Activated CD4-positive, alpha-beta T cell treated with anti-CD3 and anti-CD28 coated beads for 36 hours (primary cell): Measurements from ENCODE around the gene SFXN2. TPM values are rescaled to one million over a fixed set of nuclear protein-coding genes. Genes with fewer than 3 reads are reported as not detected.

Source experiments
- ATAC-seq: fragments of 200-7000 bp; cut with Tn5 transposase; one replicate; pipeline ENCODE4 v1.10.0; 2021; ENCODE audit warnings: mild to moderate bottlenecking, moderate library complexity
- CTCF ChIA-PET: fragments of 350-600 bp; sonication (Branson Sonifier 250); formaldehyde crosslinking; loops from one replicate; lab custom pipeline; 2021; ENCODE audit warnings: antibody characterized with exemption; lab: Charles Lee
- POLR2A ChIA-PET: fragments of 350-600 bp; sonication (Branson Sonifier 250); formaldehyde crosslinking; loops from one replicate; lab custom pipeline; 2021; ENCODE audit warnings: antibody characterized with exemption, inconsistent platforms; lab: Charles Lee
- DNase-seq: peaks from one replicate; pipeline ENCODE4 v3.0.0-alpha.2; 2020
- H3K27ac Mint-ChIP-seq: one replicate; pipeline ENCODE4 v1.8.0; 2021; ENCODE audit warnings: mixed read lengths
- H3K27me3 Mint-ChIP-seq: one replicate; pipeline ENCODE4 v1.8.0; 2021; ENCODE audit warnings: mixed read lengths
- H3K36me3 Mint-ChIP-seq: one replicate; pipeline ENCODE4 v1.8.0; 2021; ENCODE audit warnings: low read depth, mixed read lengths
- H3K4me1 Mint-ChIP-seq: one replicate; pipeline ENCODE4 v1.8.0; 2021; ENCODE audit warnings: mixed read lengths
- H3K4me3 Mint-ChIP-seq: one replicate; pipeline ENCODE4 v1.8.0; 2021; ENCODE audit warnings: mild to moderate bottlenecking, moderate library complexity, mixed read lengths
- H3K9me3 Mint-ChIP-seq: one replicate; pipeline ENCODE4 v1.8.0; 2021; ENCODE audit warnings: low read depth, mixed read lengths
- intact Hi-C, 2 experiments: fragments of 100-400 bp; cut with DNase I in 1 of 2; cut with micrococcal nuclease in 1 of 2; formaldehyde crosslinking; loops; one replicate each; pipeline versions ENCODE4 v1.14.2 to v1.15.1; 2022 to 2024; cut with DNase I, micrococcal nuclease
- total RNA-seq, 2 experiments: library from RNA; stranded (reverse); gene quantifications; one replicate each; pipeline ENCODE4 v1.2.3, GENCODE V29; 2021

Gene SFXN2
- total RNA-seq, 2 experiments from 2014 or later, result 18.2 to 20.7 TPM

- intact Hi-C loops, result no loop called here
- DNase-seq (no peak), ATAC-seq (no peak)
- ChIA-PET POLR2A (interaction anchor here (0.7 kb wide), 1 partner anchor 404 kb away, joined by 3 read pairs; no protein-coding TSS in a partner anchor), CTCF (interaction anchor here (1.4 to 3.3 kb wide), 3 partner anchors 10 to 16 kb away, joined by 3 to 18 read pairs (median 3); no protein-coding TSS in a partner anchor)
- Mint-ChIP-seq H3K9me3 (no peaks in the 10 kb centered on the region), H3K27ac (no peak overlapping the region), H3K4me1 (peaks cover 41% of the 10 kb centered on the region), H3K4me3 (no peak overlapping the region), H3K27me3 (no peaks in the 10 kb centered on the region), H3K36me3 (peaks cover 24% of the 10 kb centered on the region)
These were observed 50.2 kb downstream of the SFXN2 start for GRCh38 chr10:102764470-102765161.

DNA sequence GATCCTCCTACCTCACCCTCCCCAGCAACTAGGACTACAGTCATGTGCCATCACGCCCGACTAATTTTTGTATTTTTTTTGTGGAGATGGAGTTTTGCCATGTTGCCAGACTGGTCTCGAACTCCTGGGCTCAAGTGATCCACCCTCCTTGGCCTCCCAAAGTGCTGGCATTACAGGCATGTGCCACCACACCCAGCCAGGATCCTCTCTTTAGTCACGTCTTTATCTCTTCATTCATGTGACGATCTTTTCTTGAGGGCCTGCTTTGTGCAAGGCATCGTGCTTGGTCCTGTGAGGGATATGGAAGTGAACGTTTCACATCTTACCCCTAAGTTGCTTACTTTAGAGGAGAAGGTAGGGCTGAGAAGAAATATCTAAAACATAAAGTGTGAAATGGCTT lies 50.9 kb downstream of the SFXN2 start:
- no peak for DNase-seq
- ChIA-PET POLR2A (no interaction called here), CTCF (interaction anchor here (3.3 kb wide), 1 partner anchor 11 kb away, joined by 18 read pairs; no protein-coding TSS in a partner anchor)
- Mint-ChIP-seq H3K27ac (no peak overlapping the region), H3K9me3 (no peaks in the 10 kb centered on the region), H3K4me3 (no peak overlapping the region), H3K36me3 (peaks cover 18% of the 10 kb centered on the region), H3K27me3 (no peaks in the 10 kb centered on the region), H3K4me1 (peaks cover 48% of the 10 kb centered on the region)
- ATAC-seq, result no peak
- intact Hi-C loops, result no loop called here

DNA sequence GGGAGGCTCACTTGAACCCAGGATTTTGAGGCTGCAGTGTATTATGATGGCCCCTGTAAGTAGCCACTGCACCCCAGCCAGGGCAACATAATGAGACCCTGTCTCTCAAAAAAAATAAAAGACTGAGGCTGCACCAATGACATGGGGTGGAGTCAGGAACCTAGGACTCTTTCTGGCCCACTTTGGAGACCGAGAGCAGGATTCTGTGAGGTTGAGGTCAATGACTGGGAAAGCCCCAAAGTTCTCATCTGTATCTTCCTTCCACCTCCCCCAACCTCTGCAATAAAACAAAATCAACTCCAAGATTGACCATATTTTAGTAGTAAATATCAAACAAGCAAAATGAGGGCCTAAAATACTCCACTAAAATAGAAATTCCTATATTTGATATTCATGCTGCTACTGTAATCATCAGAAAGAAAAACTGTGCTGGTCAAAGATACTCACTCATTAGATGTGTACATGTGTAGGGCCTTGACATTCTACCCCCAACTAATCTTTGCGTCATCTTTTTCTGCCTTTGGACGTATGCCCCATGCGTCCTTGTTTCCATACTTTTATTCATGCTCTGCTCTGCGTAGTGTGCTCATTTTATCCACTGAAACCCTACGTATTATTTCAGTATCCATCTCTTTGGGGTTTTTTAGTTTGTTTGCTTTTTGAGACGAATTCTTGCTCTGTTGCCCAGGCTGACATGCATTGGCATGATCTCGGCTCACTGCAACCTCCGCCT lies 53.2 kb downstream of the SFXN2 start:
- H3K9me3 Mint-ChIP-seq, result no peaks in the 10 kb centered on the region
- CTCF ChIA-PET, result interaction anchor here (1.1 kb wide), 1 partner anchor 14 kb away, joined by 4 read pairs; no protein-coding TSS in a partner anchor
- DNase-seq (no peak), ATAC-seq (no peak)
- H3K4me1 Mint-ChIP-seq, result peaks cover 60% of the 10 kb centered on the region
- no peak overlapping the region for H3K27ac Mint-ChIP-seq
- no peak overlapping the region for H3K4me3 Mint-ChIP-seq
- H3K27me3 Mint-ChIP-seq, result no peaks in the 10 kb centered on the region
- POLR2A ChIA-PET, result no interaction called here
- intact Hi-C loops, result no loop called here
- peaks cover 12% of the 10 kb centered on the region for H3K36me3 Mint-ChIP-seq

DNA sequence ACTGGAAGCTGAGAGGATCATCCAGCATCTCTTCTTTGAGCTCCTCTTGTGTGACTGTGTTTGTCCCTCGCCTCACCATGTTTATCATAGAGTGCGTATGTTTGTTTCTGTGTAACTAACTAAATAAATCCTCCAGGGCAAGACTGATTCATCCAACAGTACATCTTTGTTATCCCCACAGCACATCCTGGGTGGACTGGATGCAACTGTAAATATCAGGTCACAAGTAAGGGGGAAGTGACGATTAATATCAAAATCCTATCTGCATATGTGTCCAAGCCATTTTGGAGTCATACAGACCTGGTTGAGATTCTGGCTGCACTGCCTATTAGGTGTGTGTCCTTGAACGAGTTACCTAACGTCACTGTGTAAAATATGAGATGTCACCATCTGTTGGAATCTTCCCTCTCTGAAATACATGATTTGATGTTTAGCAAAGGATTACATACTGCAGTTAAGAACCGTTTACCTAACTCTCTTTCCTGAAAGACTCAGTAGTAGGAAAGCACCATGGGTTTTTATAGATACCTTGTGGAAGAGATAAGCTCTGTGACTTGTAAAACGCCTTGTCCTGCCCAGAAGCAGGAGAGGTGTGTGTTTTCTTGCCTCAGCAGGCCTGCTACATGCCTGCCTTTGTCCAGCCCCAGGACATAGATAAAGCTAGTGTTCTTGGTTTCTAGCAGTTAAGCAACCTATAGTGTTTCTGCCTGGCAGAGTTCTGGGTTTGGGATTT lies 55.1 kb downstream of the SFXN2 start:
- POLR2A ChIA-PET, result no interaction called here
- ATAC-seq, result no peak
- intact Hi-C loops, result no loop called here
- DNase-seq, result no peak
- peaks cover 11% of the 10 kb centered on the region for H3K36me3 Mint-ChIP-seq
- no peaks in the 10 kb centered on the region for H3K9me3 Mint-ChIP-seq
- H3K27ac Mint-ChIP-seq, result no peak overlapping the region
- CTCF ChIA-PET, result interaction anchor here (1.0 kb wide), 1 partner anchor 9 kb away, joined by 5 read pairs; no protein-coding TSS in a partner anchor
- no peaks in the 10 kb centered on the region for H3K27me3 Mint-ChIP-seq
- H3K4me3 Mint-ChIP-seq, result no peak overlapping the region
- peaks cover 70% of the 10 kb centered on the region for H3K4me1 Mint-ChIP-seq

DNA sequence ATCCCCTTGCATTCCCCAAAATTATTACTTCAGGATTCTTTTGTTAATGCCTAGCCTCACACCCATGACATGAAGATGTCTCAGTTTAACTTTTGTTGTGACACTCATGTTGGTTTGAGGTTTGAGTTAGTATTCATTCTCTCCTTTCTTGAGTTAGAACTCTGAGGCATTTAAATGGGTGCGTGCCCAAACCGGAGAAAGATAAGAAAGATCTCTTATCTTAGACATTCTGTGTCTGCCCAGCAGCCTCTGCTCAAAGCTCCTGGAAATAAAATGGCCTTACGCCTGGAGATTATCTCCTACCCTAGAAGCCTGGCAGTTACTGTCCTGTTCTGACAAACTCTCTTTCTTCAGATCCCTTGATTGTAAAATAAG lies 55.7 kb downstream of the SFXN2 start:
- Mint-ChIP-seq H3K27me3 (no peaks in the 10 kb centered on the region), H3K36me3 (peaks cover 11% of the 10 kb centered on the region), H3K4me1 (peaks cover 72% of the 10 kb centered on the region), H3K27ac (no peak overlapping the region), H3K4me3 (no peak overlapping the region), H3K9me3 (no peaks in the 10 kb centered on the region)
- ChIA-PET POLR2A (no interaction called here), CTCF (interaction anchor here (0.6 to 1.0 kb wide), 2 partner anchors 9 to 30 kb away, joined by 3 to 5 read pairs; no protein-coding TSS in a partner anchor)
- ATAC-seq (peak; percentile 19), DNase-seq (no peak)
- intact Hi-C loops, result no loop called here

GRCh38 chr10:102770792-102771191 lies 56.4 kb downstream of the SFXN2 start:
- no peak for ATAC-seq
- POLR2A ChIA-PET, result interaction anchor here (0.6 kb wide), 1 partner anchor 11 kb away, joined by 6 read pairs; no protein-coding TSS in a partner anchor

DNA sequence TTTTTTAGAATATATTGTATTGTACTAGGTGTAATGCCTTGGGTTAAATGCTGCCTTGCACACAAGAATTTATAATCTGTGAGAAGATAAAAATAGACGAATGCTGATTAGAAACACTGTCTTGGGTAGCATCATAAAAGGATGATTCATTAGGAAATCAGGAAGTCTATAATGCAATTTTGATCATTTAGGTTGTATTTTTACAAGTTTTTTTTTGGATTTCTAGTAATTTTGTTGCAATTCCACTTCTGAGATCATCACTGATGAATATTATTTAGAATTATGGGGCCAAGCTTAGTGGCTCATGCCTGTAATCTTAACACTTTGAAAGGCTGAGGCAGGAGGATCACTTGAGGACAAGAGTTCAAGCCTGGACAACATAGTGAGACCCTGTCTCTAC lies 58.9 kb downstream of the SFXN2 start:
- H3K9me3 Mint-ChIP-seq, result no peaks in the 10 kb centered on the region
- H3K4me1 Mint-ChIP-seq, result peaks cover 81% of the 10 kb centered on the region
- DNase-seq, result no peak
- CTCF ChIA-PET, result interaction anchor here (0.6 to 1.0 kb wide), 2 partner anchors 20 to 139 kb away, joined by 3 read pairs; no protein-coding TSS in a partner anchor
- POLR2A ChIA-PET, result interaction anchor here (1.2 kb wide), 1 partner anchor 12 kb away, joined by 10 read pairs; no protein-coding TSS in a partner anchor
- intact Hi-C loops, result no loop called here
- H3K27ac Mint-ChIP-seq, result no peak overlapping the region
- no peak for ATAC-seq
- H3K27me3 Mint-ChIP-seq, result no peaks in the 10 kb centered on the region
- H3K36me3 Mint-ChIP-seq, result peaks cover 6% of the 10 kb centered on the region
- H3K4me3 Mint-ChIP-seq, result no peak overlapping the region

More at GRCh38 chr10:102770792-102771191, 56.4 kb downstream of the SFXN2 start:
- H3K4me1 Mint-ChIP-seq, result peaks cover 73% of the 10 kb centered on the region
- H3K27me3 Mint-ChIP-seq, result no peaks in the 10 kb centered on the region
- peaks cover 7% of the 10 kb centered on the region for H3K36me3 Mint-ChIP-seq
- H3K4me3 Mint-ChIP-seq, result no peak overlapping the region
- CTCF ChIA-PET, result interaction anchor here (0.6 to 1.1 kb wide), 5 partner anchors 9 to 618 kb away, joined by 3 to 4 read pairs (median 3); no protein-coding TSS in a partner anchor
- H3K9me3 Mint-ChIP-seq, result no peaks in the 10 kb centered on the region
- intact Hi-C loops, result no loop called here
- no peak overlapping the region for H3K27ac Mint-ChIP-seq
- no peak for DNase-seq

GRCh38 chr10:102773986-102774385 lies 59.5 kb downstream of the SFXN2 start:
- peak; percentile 43 for DNase-seq
- intact Hi-C loops, result no loop called here
- ChIA-PET POLR2A (no interaction called here), CTCF (interaction anchor here (1.1 to 3.4 kb wide), 2 partner anchors 20 to 29 kb away, joined by 4 to 26 read pairs; no protein-coding TSS in a partner anchor)
- no peak overlapping the region for H3K4me3 Mint-ChIP-seq
- no peak for ATAC-seq
- H3K27ac Mint-ChIP-seq, result no peak overlapping the region
- no peaks in the 10 kb centered on the region for H3K27me3 Mint-ChIP-seq
- H3K9me3 Mint-ChIP-seq, result no peaks in the 10 kb centered on the region
- H3K4me1 Mint-ChIP-seq, result peaks cover 81% of the 10 kb centered on the region
- H3K36me3 Mint-ChIP-seq, result peaks cover 6% of the 10 kb centered on the region

GRCh38 chr10:102775201-102775934 lies 60.9 kb downstream of the SFXN2 start:
- ChIA-PET POLR2A (interaction anchor here (0.5 kb wide), 1 partner anchor 71 kb away, joined by 4 read pairs; no protein-coding TSS in a partner anchor), CTCF (interaction anchor here (0.7 to 3.4 kb wide), 6 partner anchors 22 to 62 kb away, joined by 3 to 26 read pairs (median 4); partner anchors contain the start of gene ARL3)
- Mint-ChIP-seq H3K4me1 (peaks cover 69% of the 10 kb centered on the region), H3K27ac (no peak overlapping the region), H3K27me3 (no peaks in the 10 kb centered on the region), H3K9me3 (no peaks in the 10 kb centered on the region), H3K4me3 (no peak overlapping the region), H3K36me3 (peaks cover 8% of the 10 kb centered on the region)
- ATAC-seq, result no peak
- no peak for DNase-seq
- intact Hi-C loops, result no loop called here

DNA sequence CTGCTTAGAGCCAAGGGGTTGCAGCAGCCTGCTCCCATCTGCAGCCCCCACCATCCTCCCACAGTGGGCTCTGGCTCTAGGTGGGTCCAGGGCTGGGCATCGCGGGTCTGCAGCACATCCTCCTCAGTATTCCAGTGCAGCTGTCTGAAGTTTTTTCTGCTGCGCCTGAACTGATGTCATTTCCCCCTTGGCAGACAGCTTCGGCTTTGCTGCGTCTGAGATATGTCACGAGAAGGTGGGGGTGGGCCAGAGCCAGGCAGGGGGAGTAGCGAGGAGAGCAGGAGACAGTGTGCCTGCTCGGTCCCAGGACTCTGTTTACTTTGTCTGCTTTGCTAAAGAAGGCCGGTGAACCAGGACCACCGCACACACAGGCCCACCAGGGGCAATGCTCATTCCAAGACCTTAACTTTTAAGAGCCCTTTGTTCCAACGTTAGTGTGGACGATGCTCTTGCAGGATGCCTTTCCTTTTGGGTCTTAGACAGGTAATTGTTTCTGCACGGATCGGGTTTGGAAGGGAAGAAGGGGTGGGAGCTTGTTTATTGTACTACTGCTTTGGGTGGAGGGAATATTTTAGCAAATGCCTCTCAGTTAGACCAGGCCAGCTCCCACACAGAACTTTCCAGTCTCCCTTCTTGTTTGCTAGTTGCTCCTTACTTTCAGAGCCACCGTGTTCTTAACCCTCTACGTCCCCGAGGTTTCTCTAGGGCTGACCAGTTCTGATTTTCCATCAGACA lies 61.7 kb downstream of the SFXN2 start:
- ChIA-PET POLR2A (no interaction called here), CTCF (interaction anchor here (0.7 to 3.4 kb wide), 5 partner anchors 11 to 62 kb away, joined by 3 to 26 read pairs (median 5); partner anchors contain the start of gene ARL3)
- peak overlapping the region; percentile 29 for H3K4me3 Mint-ChIP-seq
- DNase-seq (peak; percentile 57), ATAC-seq (peak; percentile 41)
- peaks cover 8% of the 10 kb centered on the region for H3K36me3 Mint-ChIP-seq
- H3K27ac Mint-ChIP-seq, result peak overlapping the region; percentile 55
- H3K9me3 Mint-ChIP-seq, result no peaks in the 10 kb centered on the region
- no peaks in the 10 kb centered on the region for H3K27me3 Mint-ChIP-seq
- peaks cover 61% of the 10 kb centered on the region for H3K4me1 Mint-ChIP-seq
- intact Hi-C loops, result no loop called here
